Stimulated activated naive B cell treated with anti-CD40 and anti-IgM and Interleukin-4, amounts not matched to agents 10 μg/mL and 1 μg/mL and 100 μg/mL, for 72 hours (primary cell): Measurements from ENCODE around the gene SRPK3.
A peak's percentile ranks its signal among the peaks of the same experiment; 100 is the strongest.

Experiments used
- ATAC-seq, 2 donors: fragments of 150-1000 bp; cut with Tn5 transposase; replicated peaks; 2 replicates each; pipeline ENCODE4 v1.10.0; 2021; ENCODE audit warnings: moderate library complexity in 1 of 2
- DNase-seq: peaks from one replicate; pipeline ENCODE4 v3.0.0; 2021
- H3K27ac Mint-ChIP-seq: one replicate; pipeline ENCODE4 v1.8.0; 2022; ENCODE audit warnings: mild to moderate bottlenecking, mixed read lengths
- H3K27me3 Mint-ChIP-seq, 2 donors: one replicate each; pipeline ENCODE4 v1.8.0; 2022; ENCODE audit warnings: mixed read lengths in 2 of 2
- H3K36me3 Mint-ChIP-seq, 2 donors: one replicate each; pipeline ENCODE4 v1.8.0; 2022; ENCODE audit warnings: mixed read lengths in 2 of 2, mild to moderate bottlenecking in 1 of 2
- H3K4me1 Mint-ChIP-seq, 2 donors: one replicate each; pipeline ENCODE4 v1.8.0; 2022; ENCODE audit warnings: mixed read lengths in 2 of 2, mild to moderate bottlenecking in 1 of 2
- H3K4me3 Mint-ChIP-seq, 2 donors: one replicate each; pipeline ENCODE4 v1.8.0; 2022; ENCODE audit warnings: mild to moderate bottlenecking in 2 of 2, mixed read lengths in 2 of 2, moderate library complexity in 1 of 2
- H3K9me3 Mint-ChIP-seq, 2 donors: one replicate each; pipeline ENCODE4 v1.8.0; 2022; ENCODE audit warnings: mixed read lengths in 2 of 2, mild to moderate bottlenecking in 1 of 2

The SRPK3 gene

GRCh38 chrX:153763298-153763932 lies 17.4 kb upstream of the SRPK3 start:
- peak in 1 of 2 donors; percentile 2 for ATAC-seq
- DNase-seq: no peak
- H3K27me3 Mint-ChIP-seq: peaks cover 0 to 10% of the 10 kb centered on the region in 2 donors
- H3K27ac Mint-ChIP-seq: no peak overlapping the region
- H3K36me3 Mint-ChIP-seq: no peaks in the 10 kb centered on the region
- no peak overlapping the region for H3K4me3 Mint-ChIP-seq
- H3K9me3 Mint-ChIP-seq: no peaks in the 10 kb centered on the region
- H3K4me1 Mint-ChIP-seq: peaks cover 19 to 32% of the 10 kb centered on the region in 2 donors

- no peaks in the 10 kb centered on the region for H3K36me3 Mint-ChIP-seq
- ATAC-seq (peak; percentile 82), DNase-seq (peak; percentile 66)
- peak within 1 kb of the TSS; percentile 67 for H3K27ac Mint-ChIP-seq
- H3K9me3 Mint-ChIP-seq: no peaks in the 10 kb centered on the region
- H3K27me3 Mint-ChIP-seq: peaks cover 0 to 10% of the 10 kb centered on the region in 2 donors
- H3K4me3 Mint-ChIP-seq: peak within 1 kb of the TSS in 1 of 2 donors; percentile 44
- peaks cover 19 to 31% of the 10 kb centered on the region in 2 donors for H3K4me1 Mint-ChIP-seq
These were observed 16.7 kb upstream of the SRPK3 start, which contains the start of gene PLXNB3 for GRCh38 chrX:153763989-153764755. Gene PLXNB3, plus strand, starts transcription at chrX:153764249. Its CDS starts 1,287 bp downstream, at chrX:153765536.

- peaks cover 19 to 31% of the 10 kb centered on the region in 2 donors for H3K4me1 Mint-ChIP-seq
- peaks cover 0 to 10% of the 10 kb centered on the region in 2 donors for H3K27me3 Mint-ChIP-seq
- no peak for ATAC-seq
- no peak overlapping the region for H3K4me3 Mint-ChIP-seq
- H3K36me3 Mint-ChIP-seq: no peaks in the 10 kb centered on the region
- DNase-seq: no peak
- H3K9me3 Mint-ChIP-seq: no peaks in the 10 kb centered on the region
- H3K27ac Mint-ChIP-seq: no peak overlapping the region
These were observed 16.1 kb upstream of the SRPK3 start for GRCh38 chrX:153764786-153765137.

GRCh38 chrX:153765138-153766079 lies 15.4 kb upstream of the SRPK3 start:
- ATAC-seq: no peak

GRCh38 chrX:153766098-153766817 lies 14.6 kb upstream of the SRPK3 start:
- ATAC-seq (peak; percentile 62 to 72), DNase-seq (no peak)
- Mint-ChIP-seq H3K36me3 (no peaks in the 10 kb centered on the region), H3K27ac (peak overlapping the region; percentile 9), H3K4me3 (peak overlapping the region; percentile 52 to 64), H3K9me3 (no peaks in the 10 kb centered on the region), H3K4me1 (peaks cover 19 to 31% of the 10 kb centered on the region in 2 donors), H3K27me3 (peaks cover 0 to 16% of the 10 kb centered on the region in 2 donors)

More at GRCh38 chrX:153765138-153766079, 15.4 kb upstream of the SRPK3 start:
- Mint-ChIP-seq H3K4me3 (peak overlapping the region in 1 of 2 donors; percentile 64), H3K9me3 (no peaks in the 10 kb centered on the region), H3K36me3 (no peaks in the 10 kb centered on the region), H3K4me1 (peaks cover 19 to 31% of the 10 kb centered on the region in 2 donors), H3K27ac (no peak overlapping the region), H3K27me3 (peaks cover 0 to 16% of the 10 kb centered on the region in 2 donors)
- no peak for DNase-seq

- peaks cover 0 to 16% of the 10 kb centered on the region in 2 donors for H3K27me3 Mint-ChIP-seq
- DNase-seq (no peak), ATAC-seq (no peak)
- no peak overlapping the region for H3K4me3 Mint-ChIP-seq
- peaks cover 19 to 31% of the 10 kb centered on the region in 2 donors for H3K4me1 Mint-ChIP-seq
- H3K36me3 Mint-ChIP-seq: no peaks in the 10 kb centered on the region
- no peak overlapping the region for H3K27ac Mint-ChIP-seq
- no peaks in the 10 kb centered on the region for H3K9me3 Mint-ChIP-seq
These were observed 13.8 kb upstream of the SRPK3 start for GRCh38 chrX:153766871-153767673.

GRCh38 chrX:153767674-153768055 lies 13.2 kb upstream of the SRPK3 start:
- Mint-ChIP-seq H3K4me3 (no peak overlapping the region), H3K9me3 (no peaks in the 10 kb centered on the region), H3K4me1 (peaks cover 19 to 31% of the 10 kb centered on the region in 2 donors), H3K27ac (no peak overlapping the region), H3K27me3 (peaks cover 0 to 16% of the 10 kb centered on the region in 2 donors), H3K36me3 (no peaks in the 10 kb centered on the region)
- ATAC-seq (no peak), DNase-seq (no peak)

GRCh38 chrX:153768311-153769157 lies 12.3 kb upstream of the SRPK3 start:
- Mint-ChIP-seq H3K27me3 (peaks cover 0 to 16% of the 10 kb centered on the region in 2 donors), H3K9me3 (no peaks in the 10 kb centered on the region), H3K27ac (no peak overlapping the region), H3K4me3 (no peak overlapping the region), H3K4me1 (peaks cover 19 to 31% of the 10 kb centered on the region in 2 donors), H3K36me3 (no peaks in the 10 kb centered on the region)
- no peak for DNase-seq
- ATAC-seq: no peak

- Mint-ChIP-seq H3K4me1 (peaks cover 14 to 23% of the 10 kb centered on the region in 2 donors), H3K27me3 (peaks cover 0 to 10% of the 10 kb centered on the region in 2 donors), H3K4me3 (no peak overlapping the region)
These were observed 11.5 kb upstream of the SRPK3 start for GRCh38 chrX:153769158-153769864.

GRCh38 chrX:153769865-153770600 lies 10.8 kb upstream of the SRPK3 start:
- Mint-ChIP-seq H3K27me3 (peaks cover 0 to 10% of the 10 kb centered on the region in 2 donors), H3K4me3 (no peak overlapping the region), H3K9me3 (no peaks in the 10 kb centered on the region), H3K36me3 (no peaks in the 10 kb centered on the region), H3K27ac (no peak overlapping the region), H3K4me1 (peaks cover 14 to 23% of the 10 kb centered on the region in 2 donors)
- DNase-seq: no peak
- no peak for ATAC-seq

More at GRCh38 chrX:153769158-153769864, 11.5 kb upstream of the SRPK3 start:
- Mint-ChIP-seq H3K27ac (no peak overlapping the region), H3K9me3 (no peaks in the 10 kb centered on the region), H3K36me3 (no peaks in the 10 kb centered on the region)
- DNase-seq: no peak
- no peak for ATAC-seq

- Mint-ChIP-seq H3K27me3 (peaks cover 0 to 10% of the 10 kb centered on the region in 2 donors), H3K27ac (no peak overlapping the region), H3K9me3 (no peaks in the 10 kb centered on the region), H3K36me3 (no peaks in the 10 kb centered on the region), H3K4me3 (no peak overlapping the region), H3K4me1 (peaks cover 14 to 23% of the 10 kb centered on the region in 2 donors)
- ATAC-seq (no peak), DNase-seq (no peak)
These were observed 10.0 kb upstream of the SRPK3 start for GRCh38 chrX:153770601-153771414.
